Measurements from ENCODE around the gene POLR3H.

DNA sequence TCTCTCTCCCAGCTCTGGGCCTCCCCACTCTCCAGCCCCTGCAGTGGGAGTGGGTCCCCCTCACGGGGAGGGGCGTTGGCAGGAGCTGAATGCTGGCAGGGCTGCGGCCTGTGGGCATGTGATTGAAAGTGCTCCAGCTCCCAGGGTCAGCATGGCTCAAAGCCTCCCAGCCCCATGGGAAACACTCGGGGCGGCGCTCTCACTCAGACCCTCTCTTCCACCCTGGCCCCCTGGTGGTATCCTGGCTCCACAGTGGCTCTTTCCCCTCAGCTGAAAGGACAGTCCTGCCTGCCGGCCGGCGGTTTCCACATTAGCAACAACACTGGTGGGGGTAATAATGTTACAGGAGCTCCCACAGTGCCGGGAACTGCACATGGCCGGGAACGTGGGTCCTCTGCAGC is 35.5 kb downstream of the POLR3H start:
- TF ChIP-seq RAD21 (IDR thresholded peaks at IDR 0.05; ENCODE audit: low read depth): no peak
- no peak for TF ChIP-seq CEBPB (IDR thresholded peaks at IDR 0.05)
- no peak for TF ChIP-seq EGR1 (IDR thresholded peaks at IDR 0.05)
- TF ChIP-seq, protein P1, sequence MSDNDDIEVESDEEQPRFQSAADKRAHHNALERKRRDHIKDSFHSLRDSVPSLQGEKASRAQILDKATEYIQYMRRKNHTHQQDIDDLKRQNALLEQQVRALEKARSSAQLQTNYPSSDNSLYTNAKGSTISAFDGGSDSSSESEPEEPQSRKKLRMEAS (IDR thresholded peaks at IDR 0.05): no peak
- TF ChIP-seq CREB1 (IDR thresholded peaks at IDR 0.05; ENCODE audit: low read depth): no peak
- no peak for TF ChIP-seq TEAD4 (IDR thresholded peaks at IDR 0.05)
- TF ChIP-seq FOXM1 (IDR thresholded peaks at IDR 0.05; ENCODE audit: borderline replicate concordance, low read depth): no peak
